ENCODE data around the gene PDE3A. TPM values are rescaled to one million over a fixed set of nuclear protein-coding genes. Genes with fewer than 3 reads are reported as not detected.

Gene PDE3A
- total RNA-seq, 6 donors from 2014 or later, result 1.0 to 10.0 (median 3.2) TPM

- no peaks in the 10 kb centered on the region for H3K4me1 ChIP-seq
- no peaks in the 10 kb centered on the region for H3K36me3 ChIP-seq
- ATAC-seq (ENCODE audit: low FRiP score in 2 of 2) (no peak), DNase-seq (no peak)
- WGBS, 2 donors, result 58 to 61% methylated on average over 6 of the region's 6 CpGs
- no peaks in the 10 kb centered on the region for H3K27me3 ChIP-seq
- H3K4me3 ChIP-seq, result no peak overlapping the region
- no peaks in the 10 kb centered on the region for H3K9me3 ChIP-seq
- no peak overlapping the region for H3K27ac ChIP-seq
- TF ChIP-seq EP300 (IDR thresholded peaks at IDR 0.05) (no peak), POLR2AphosphoS5 (IDR thresholded peaks at IDR 0.05) (no peak), CTCF (IDR thresholded peaks at IDR 0.05) (no peak), POLR2A (IDR thresholded peaks at IDR 0.05) (no peak)
Observed at GRCh38 chr12:20704860-20705259, 336.5 kb downstream of the PDE3A start.

DNA sequence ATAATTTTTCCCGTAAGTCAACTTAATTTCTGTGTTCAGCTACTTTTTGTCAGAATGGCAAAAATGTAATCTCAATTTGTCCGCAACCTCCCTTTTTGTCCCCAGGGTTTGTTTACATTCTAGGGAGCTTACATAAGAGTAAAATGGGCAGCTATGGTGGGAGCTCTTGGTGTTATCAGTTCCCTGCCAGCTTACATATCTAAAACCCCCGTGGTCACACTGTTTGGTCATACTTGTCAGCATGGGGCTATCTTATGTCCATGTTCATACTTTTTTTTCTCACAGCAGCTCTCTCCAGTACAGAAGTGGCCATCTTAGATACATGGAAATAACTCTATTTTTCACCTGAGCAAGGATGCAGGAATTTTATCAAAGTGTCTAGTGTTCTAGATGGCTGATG lies 343.5 kb downstream of the PDE3A start:
- no peaks in the 10 kb centered on the region for H3K9me3 ChIP-seq
- no peak overlapping the region for H3K27ac ChIP-seq
- DNase-seq (no peak), ATAC-seq (ENCODE audit: low FRiP score in 2 of 2) (no peak)
- H3K27me3 ChIP-seq, result no peaks in the 10 kb centered on the region
- TF ChIP-seq POLR2A (IDR thresholded peaks at IDR 0.05), result no peak
- TF ChIP-seq EP300 (IDR thresholded peaks at IDR 0.05), result no peak
- TF ChIP-seq CTCF (IDR thresholded peaks at IDR 0.05), result no peak
- TF ChIP-seq POLR2AphosphoS5 (IDR thresholded peaks at IDR 0.05), result no peak
- no peaks in the 10 kb centered on the region for H3K36me3 ChIP-seq
- no peaks in the 10 kb centered on the region for H3K4me1 ChIP-seq
- WGBS, 2 donors, result 61 to 65% methylated on average over 3 of the region's 3 CpGs
- no peak overlapping the region for H3K4me3 ChIP-seq

- no peak for DNase-seq
- no peak for TF ChIP-seq EP300 (IDR thresholded peaks at IDR 0.05)
- TF ChIP-seq CTCF (IDR thresholded peaks at IDR 0.05), result no peak
- no peak for TF ChIP-seq POLR2A (IDR thresholded peaks at IDR 0.05)
- no peak for TF ChIP-seq POLR2AphosphoS5 (IDR thresholded peaks at IDR 0.05)
- Histone ChIP-seq H3K36me3 (no peaks in the 10 kb centered on the region), H3K27ac (no peak overlapping the region), H3K4me3 (no peak overlapping the region), H3K9me3 (no peaks in the 10 kb centered on the region), H3K4me1 (no peaks in the 10 kb centered on the region), H3K27me3 (no peaks in the 10 kb centered on the region)
- 73 to 78% methylated on average over 2 of the region's 2 CpGs for WGBS, 2 donors
- no peak for ATAC-seq (ENCODE audit: low FRiP score in 2 of 2)
Observed at GRCh38 chr12:20716037-20716436, 347.7 kb downstream of the PDE3A start.

GRCh38 chr12:20716985-20717384 lies 348.6 kb downstream of the PDE3A start:
- Histone ChIP-seq H3K27ac (no peak overlapping the region), H3K4me1 (no peaks in the 10 kb centered on the region)

More at GRCh38 chr12:20716985-20717384, 348.6 kb downstream of the PDE3A start:
- TF ChIP-seq POLR2A (IDR thresholded peaks at IDR 0.05) (no peak), EP300 (IDR thresholded peaks at IDR 0.05) (no peak), POLR2AphosphoS5 (IDR thresholded peaks at IDR 0.05) (no peak), CTCF (IDR thresholded peaks at IDR 0.05) (no peak)
- Histone ChIP-seq H3K9me3 (no peaks in the 10 kb centered on the region), H3K36me3 (no peaks in the 10 kb centered on the region), H3K27me3 (no peaks in the 10 kb centered on the region), H3K4me3 (no peak overlapping the region)
- DNase-seq (no peak), ATAC-seq (ENCODE audit: low FRiP score in 2 of 2) (no peak)
- 57 to 66% methylated on average over 1 of the region's 1 CpG for WGBS, 2 donors
